GM12873 (cell line): ENCODE results near the gene NKX2-4.

ENCODE experiments used
- CTCF ChIP-seq: IDR thresholded peaks from 2 replicates; pipeline ENCODE4 v1.5.1; 2012; ENCODE audit warnings: low read depth, mild to moderate bottlenecking, moderate library complexity, low read length, control low read depth; ENCODE audit not compliant: insufficient read depth; ENCODE audit errors: missing control alignments

NKX2-4 gene

GRCh38 chr20:21395666-21396598 is 1.4 kb downstream of the NKX2-4 start:
- no peak for TF ChIP-seq CTCF

- TF ChIP-seq CTCF: no peak
Observed at GRCh38 chr20:21395051-21395665, 2.2 kb downstream of the NKX2-4 start.

GRCh38 chr20:21394551-21394950 is 2.8 kb downstream of the NKX2-4 start:
- no peak for TF ChIP-seq CTCF

GRCh38 chr20:21393816-21394519 is 3.4 kb downstream of the NKX2-4 start:
- no peak for TF ChIP-seq CTCF

GRCh38 chr20:21393166-21393565 is 4.2 kb downstream of the NKX2-4 start:
- no peak for TF ChIP-seq CTCF

- no peak for TF ChIP-seq CTCF
Observed at GRCh38 chr20:21391972-21392352, 5.4 kb downstream of the NKX2-4 start.
